IMR-90 (cell line): ENCODE measurements around the gene FBXO15. TPM values are rescaled to one million over a fixed set of nuclear protein-coding genes. Genes with fewer than 3 reads are reported as not detected.

Experiments used
- ATAC-seq: fragments of 200-7000 bp; cut with Tn5 transposase; 2 replicates; pipeline ENCODE4 v1.9.1; 2020; ENCODE audit warnings: low read depth, mild to moderate bottlenecking, moderate library complexity
- BruUV-seq: library from RNA; stranded (reverse); fragments of 400-500 nt; replicated peaks from 2 replicates; lab custom pipeline; 2021; lab: Mats Ljungman, UMichigan
- CTCF ChIA-PET: fragments of 300-600 bp; formaldehyde crosslinking; extraction: SDS; loops from one replicate; lab custom pipeline; 2021; ENCODE audit warnings: antibody characterized with exemption; lab: Yijun Ruan, JAX
- POLR2A ChIA-PET: fragments of 300-600 bp; sonication (Branson Sonifier 250); formaldehyde crosslinking; loops from one replicate; lab custom pipeline; 2022; ENCODE audit warnings: antibody characterized with exemption; ENCODE audit not compliant: unreplicated experiment; lab: Charles Lee
- DNase-seq: peaks from one replicate; pipeline ENCODE4 v3.0.0; 2013
- H2AFZ ChIP-seq: replicated peaks from 2 replicates; pipeline ENCODE3; 2013; ENCODE audit warnings: low read length, mild to moderate bottlenecking; ENCODE audit not compliant: poor library complexity
- H2AK5ac ChIP-seq: 2 replicates; pipeline ENCODE4 v1.6.1; 2013; ENCODE audit warnings: low read depth, low read length, inconsistent platforms
- H2AK9ac ChIP-seq: replicated peaks from 2 replicates; pipeline ENCODE3; 2013; ENCODE audit warnings: mild to moderate bottlenecking, low read depth, low read length, moderate library complexity; ENCODE audit not compliant: poor library complexity
- H2BK120ac ChIP-seq: 2 replicates; pipeline ENCODE4 v1.6.1; 2013; ENCODE audit warnings: low read depth, low read length, inconsistent platforms
- H2BK15ac ChIP-seq: 3 replicates; pipeline ENCODE4 v1.6.1; 2013; ENCODE audit warnings: low read depth, low read length, inconsistent platforms
- H2BK20ac ChIP-seq: 2 replicates; pipeline ENCODE4 v1.6.1; 2013; ENCODE audit warnings: low read depth, mild to moderate bottlenecking, inconsistent platforms, low read length, moderate library complexity
- H2BK5ac ChIP-seq: 2 replicates; pipeline ENCODE4 v1.6.1; 2013; ENCODE audit warnings: mild to moderate bottlenecking, low read depth, low read length, inconsistent platforms; ENCODE audit not compliant: poor library complexity, severe bottlenecking
- H3K14ac ChIP-seq: replicated peaks from 2 replicates; pipeline ENCODE4 v1.6.1; 2013; ENCODE audit warnings: low read depth, low read length, inconsistent platforms
- H3K18ac ChIP-seq: 2 replicates; pipeline ENCODE4 v1.6.1; 2013; ENCODE audit warnings: low read depth, low read length, control low read depth
- H3K23ac ChIP-seq: 2 replicates; pipeline ENCODE4 v1.6.1; 2013; ENCODE audit warnings: low read depth, low read length, inconsistent platforms
- H3K27ac ChIP-seq: 2 replicates; pipeline ENCODE4 v1.5.1; 2013; ENCODE audit warnings: mild to moderate bottlenecking, control low read depth, low read length; ENCODE audit not compliant: insufficient read depth
- H3K27me3 ChIP-seq: 2 replicates; pipeline ENCODE4 v1.6.1; 2013; ENCODE audit warnings: low read length; ENCODE audit not compliant: control insufficient read depth, insufficient read depth
- H3K36me3 ChIP-seq: 2 replicates; pipeline ENCODE4 v1.6.1; 2013; ENCODE audit warnings: low read length, mixed read lengths; ENCODE audit not compliant: control insufficient read depth, insufficient read depth
- H3K4ac ChIP-seq: 2 replicates; pipeline ENCODE4 v1.6.1; 2013; ENCODE audit warnings: low read depth, low read length, inconsistent platforms
- H3K4me1 ChIP-seq: 2 replicates; pipeline ENCODE4 v1.6.1; 2013; ENCODE audit warnings: low read length, mixed read lengths; ENCODE audit not compliant: control insufficient read depth, insufficient read depth
- H3K4me2 ChIP-seq: 2 replicates; pipeline ENCODE4 v1.6.1; 2013; ENCODE audit warnings: low read depth, mild to moderate bottlenecking, control low read depth, low read length, moderate library complexity
- H3K4me3 ChIP-seq: 2 replicates; pipeline ENCODE4 v1.5.1; 2013; ENCODE audit warnings: low read depth, mild to moderate bottlenecking, control low read depth, low read length, moderate library complexity; ENCODE audit not compliant: insufficient read depth
- H3K56ac ChIP-seq: 2 replicates; pipeline ENCODE4 v1.6.1; 2013; ENCODE audit warnings: low read length, inconsistent platforms; ENCODE audit not compliant: insufficient read depth; ENCODE audit errors: extremely low read depth
- H3K79me1 ChIP-seq, 2 experiments: 2 replicates each; pipeline ENCODE4 v1.6.1; 2013; ENCODE audit warnings: low read length in 2 of 2, inconsistent platforms in 1 of 2, low read depth in 1 of 2
- H3K9ac ChIP-seq: 2 replicates; pipeline ENCODE4 v1.6.1; 2013; ENCODE audit warnings: low read depth, low read length, control low read depth
- H3K9me1 ChIP-seq: 2 replicates; pipeline ENCODE4 v1.6.1; 2013; ENCODE audit warnings: low read length, inconsistent platforms; ENCODE audit not compliant: insufficient read depth
- H3K9me3 ChIP-seq: 2 replicates; pipeline ENCODE4 v1.6.1; 2013; ENCODE audit warnings: low read length; ENCODE audit not compliant: control insufficient read depth, insufficient read depth
- H4K20me1 ChIP-seq: 2 replicates; pipeline ENCODE4 v1.6.1; 2013; ENCODE audit warnings: low read length, inconsistent platforms; ENCODE audit not compliant: insufficient read depth
- H4K5ac ChIP-seq: 2 replicates; pipeline ENCODE4 v1.6.1; 2013; ENCODE audit warnings: mild to moderate bottlenecking, low read depth, low read length, control low read depth
- H4K8ac ChIP-seq, 2 experiments: 2 replicates each; pipeline ENCODE4 v1.6.1; 2013; ENCODE audit warnings: low read depth in 2 of 2, low read length in 2 of 2, control low read depth in 1 of 2, inconsistent platforms in 1 of 2
- H4K91ac ChIP-seq: 2 replicates; pipeline ENCODE4 v1.6.1; 2013; ENCODE audit warnings: low read depth, low read length, inconsistent platforms; ENCODE audit not compliant: insufficient read depth
- CEBPB ChIP-seq: IDR thresholded peaks from 2 replicates; pipeline ENCODE4 v1.6.1; 2012; ENCODE audit warnings: low read depth, low read length, improper control_type of control experiment
- CHD1 ChIP-seq: IDR thresholded peaks from 2 replicates; pipeline ENCODE4 v1.6.1; 2012; ENCODE audit warnings: low read depth, low read length, improper control_type of control experiment
- FOS ChIP-seq: fragments of 150-350 bp; IDR thresholded peaks from 2 replicates; pipeline ENCODE4 v1.6.1; 2016; ENCODE audit warnings: low read depth, low read length
- MAZ ChIP-seq: IDR thresholded peaks from 2 replicates; pipeline ENCODE4 v1.6.1; 2012; ENCODE audit warnings: low read depth, mild to moderate bottlenecking, low read length, improper control_type of control experiment, moderate library complexity, borderline replicate concordance
- MXI1 ChIP-seq: IDR thresholded peaks from 2 replicates; pipeline ENCODE4 v1.6.1; 2012; ENCODE audit warnings: low read depth, mild to moderate bottlenecking, low read length, moderate library complexity, borderline replicate concordance
- POLR2A ChIP-seq: IDR thresholded peaks from 2 replicates; pipeline ENCODE4 v1.6.1; 2012; ENCODE audit warnings: mild to moderate bottlenecking, low read depth, low read length
- SMC3 ChIP-seq: fragments of 150-350 bp; IDR thresholded peaks from 2 replicates; pipeline ENCODE4 v1.6.1; 2016; ENCODE audit warnings: low read depth, mild to moderate bottlenecking, antibody characterized with exemption, low read length, moderate library complexity
- WGBS, 2 experiments: methylation state at CpG; one replicate each; pipeline versions ENCODE4 v1.1.5 to v1.1.7; 2013; ENCODE audit warnings: missing lambda C conversion rate in 2 of 2; ENCODE audit not compliant: insufficient read length in 1 of 2; ENCODE audit errors: extremely low coverage in 2 of 2; 5-methylcytosine and 5-hydroxymethylcytosine counted together
- dilution Hi-C: fragments of 300-500 bp; cut with HindIII; formaldehyde crosslinking; loops from one replicate; pipeline ENCODE4 v1.14.3; 2018; ENCODE audit warnings: low sequenced_read_pairs; ENCODE audit not compliant: unreplicated experiment
- in situ Hi-C: fragments of 300-500 bp; cut with MboI; formaldehyde crosslinking; loops from 3 replicates; pipeline ENCODE4 v1.14.3; 2019; ENCODE audit warnings: low sequenced_read_pairs, inconsistent platforms, mixed read lengths
- intact Hi-C: fragments of 100-400 bp; cut with micrococcal nuclease; formaldehyde crosslinking; loops from 2 replicates; pipeline ENCODE4 v1.10.0; 2022
- polyA plus RNA-seq, 3 experiments: library from polyadenylated mRNA; depleted of rRNA; stranded (reverse); fragments of >200 nt; gene quantifications; 2 replicates each; pipeline ENCODE4 v1.2.3, GENCODE V29; 2012; ENCODE audit warnings: low replicate concordance in 1 of 3
- total RNA-seq: library from RNA; depleted of rRNA; stranded (reverse); fragments of >200 nt; gene quantifications from 2 replicates; pipeline ENCODE4 v1.2.3, GENCODE V29; 2012
- TF ChIP-seq, protein P1 (sequence below): fragments of 150-350 bp; IDR thresholded peaks from 2 replicates; pipeline ENCODE4 v1.6.1; 2017; ENCODE audit warnings: mild to moderate bottlenecking, antibody characterized with exemption, low read length, low read depth
- TF ChIP-seq, protein P2 (sequence below): fragments of 150-350 bp; IDR thresholded peaks from 2 replicates; pipeline ENCODE4 v1.6.1; 2016; ENCODE audit warnings: low read depth, mild to moderate bottlenecking, low read length, moderate library complexity, borderline replicate concordance

The FBXO15 gene
- total and polyA plus RNA-seq, 2 of the 4 experiments (the other 2 are of a cell fraction): 0.90 to 2.0 TPM

DNA sequence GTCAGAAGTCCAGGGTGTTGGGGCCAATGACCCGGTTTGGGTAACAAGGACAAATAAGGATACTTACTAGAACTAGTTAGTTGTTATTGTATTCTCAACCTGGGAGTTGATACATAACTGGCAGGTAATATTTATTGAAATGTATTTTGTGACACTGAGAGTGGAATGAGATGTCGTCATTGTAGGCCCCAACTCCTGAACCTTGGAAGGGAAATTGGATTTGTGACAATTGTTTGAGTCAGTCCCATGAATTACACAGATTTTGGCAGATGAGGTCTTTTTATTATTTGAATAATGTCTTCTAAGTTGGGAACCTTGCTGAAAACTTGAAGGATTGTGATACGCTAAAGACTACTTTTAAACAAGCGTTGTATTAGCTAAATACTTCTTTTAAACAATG is 5.7 kb upstream of the FBXO15 start:
- no peak overlapping the region for H3K14ac ChIP-seq
- H3K4me2 ChIP-seq: no peak overlapping the region
- dilution Hi-C loops (no loop called here), intact Hi-C loops (no loop called here), in situ Hi-C loops (no loop called here)
- no peak overlapping the region for H3K27ac ChIP-seq
- H3K79me1 ChIP-seq: peaks cover 26 to 46% of the 10 kb centered on the region in 2 experiments
- no peak overlapping the region for H2BK5ac ChIP-seq
- no peak overlapping the region for H4K91ac ChIP-seq
- TF ChIP-seq SMC3 (no peak), MXI1 (no peak), POLR2A (no peak), CHD1 (no peak), CEBPB (no peak), FOS (no peak), MAZ (no peak)
- TF ChIP-seq, protein P1, sequence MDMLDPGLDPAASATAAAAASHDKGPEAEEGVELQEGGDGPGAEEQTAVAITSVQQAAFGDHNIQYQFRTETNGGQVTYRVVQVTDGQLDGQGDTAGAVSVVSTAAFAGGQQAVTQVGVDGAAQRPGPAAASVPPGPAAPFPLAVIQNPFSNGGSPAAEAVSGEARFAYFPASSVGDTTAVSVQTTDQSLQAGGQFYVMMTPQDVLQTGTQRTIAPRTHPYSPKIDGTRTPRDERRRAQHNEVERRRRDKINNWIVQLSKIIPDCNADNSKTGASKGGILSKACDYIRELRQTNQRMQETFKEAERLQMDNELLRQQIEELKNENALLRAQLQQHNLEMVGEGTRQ: no peak
- TF ChIP-seq, protein P2, sequence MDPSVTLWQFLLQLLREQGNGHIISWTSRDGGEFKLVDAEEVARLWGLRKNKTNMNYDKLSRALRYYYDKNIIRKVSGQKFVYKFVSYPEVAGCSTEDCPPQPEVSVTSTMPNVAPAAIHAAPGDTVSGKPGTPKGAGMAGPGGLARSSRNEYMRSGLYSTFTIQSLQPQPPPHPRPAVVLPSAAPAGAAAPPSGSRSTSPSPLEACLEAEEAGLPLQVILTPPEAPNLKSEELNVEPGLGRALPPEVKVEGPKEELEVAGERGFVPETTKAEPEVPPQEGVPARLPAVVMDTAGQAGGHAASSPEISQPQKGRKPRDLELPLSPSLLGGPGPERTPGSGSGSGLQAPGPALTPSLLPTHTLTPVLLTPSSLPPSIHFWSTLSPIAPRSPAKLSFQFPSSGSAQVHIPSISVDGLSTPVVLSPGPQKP: no peak
- H2BK15ac ChIP-seq: no peak overlapping the region
- H2AK5ac ChIP-seq: no peak overlapping the region
- H2AFZ ChIP-seq: no peak overlapping the region
- H3K23ac ChIP-seq: no peak overlapping the region
- H3K56ac ChIP-seq: no peak overlapping the region
- H3K9me3 ChIP-seq: no peaks in the 10 kb centered on the region
- no peak overlapping the region for H4K8ac ChIP-seq
- no peak overlapping the region for H3K9ac ChIP-seq
- no peaks in the 10 kb centered on the region for H4K20me1 ChIP-seq
- no peak overlapping the region for H3K4me3 ChIP-seq
- ATAC-seq: no peak
- CTCF ChIA-PET: interaction anchor here (1.9 kb wide), 1 partner anchor 71 kb away, joined by 5 read pairs; no protein-coding TSS in a partner anchor
- no TSS peak for BruUV-seq
- H3K9me1 ChIP-seq: peaks cover 8% of the 10 kb centered on the region
- no peak overlapping the region for H3K4ac ChIP-seq
- no peak overlapping the region for H2BK20ac ChIP-seq
- H3K36me3 ChIP-seq: peaks cover 11% of the 10 kb centered on the region
- peaks cover 3% of the 10 kb centered on the region for H3K4me1 ChIP-seq
- 56% methylated on average over 1 of the region's 4 CpGs; no CpG with 5 or more reads in 1 of the 2 experiments for WGBS, 2 experiments
- POLR2A ChIA-PET: no interaction called here
- no peak for DNase-seq
- H3K27me3 ChIP-seq: no peaks in the 10 kb centered on the region
- no peak overlapping the region for H2BK120ac ChIP-seq
- H2AK9ac ChIP-seq: no peak overlapping the region
- no peak overlapping the region for H4K5ac ChIP-seq
- H3K18ac ChIP-seq: no peak overlapping the region
